Testis (tissue), 2 donors: ENCODE measurements around the gene KIFAP3.

Experiments used
- CTCF ChIP-seq, 3 experiments: fragments of 450-650 bp in 2 of 3; fragments of 200-600 bp in 1 of 3; sonication (generic) in 1 of 3; IDR thresholded peaks; one replicate each; pipeline ENCODE4 v1.5.1; 2016 to 2019; ENCODE audit warnings: antibody characterized with exemption in 3 of 3, mild to moderate bottlenecking in 2 of 3, moderate library complexity in 1 of 3
- POLR2A ChIP-seq: fragments of 450-650 bp; IDR thresholded peaks from one replicate; pipeline ENCODE4 v1.6.1; 2017; ENCODE audit warnings: antibody characterized with exemption, mild to moderate bottlenecking, moderate library complexity

- no peak for TF ChIP-seq CTCF (IDR thresholded peaks at IDR 0.05)
- TF ChIP-seq POLR2A, result no peak
Measured at GRCh38 chr1:169892176-169892926, 182.1 kb downstream of the KIFAP3 start.
